Caco-2 (cell line): ENCODE data around the gene THSD8. TPM values are rescaled to one million over a fixed set of nuclear protein-coding genes. Genes with fewer than 3 reads are reported as not detected.
A peak's percentile ranks its signal among the peaks of the same experiment; 100 is the strongest.

Source experiments
- BruUV-seq: library from RNA; stranded (reverse); fragments of 400-500 nt; replicated peaks from 2 replicates; lab custom pipeline; 2021; lab: Mats Ljungman, UMichigan
- CTCF ChIA-PET: fragments of 300-600 bp; sonication (Branson Sonifier 250); formaldehyde crosslinking; loops from one replicate; lab custom pipeline; 2022; ENCODE audit warnings: antibody characterized with exemption; lab: Charles Lee
- POLR2A ChIA-PET: fragments of 300-600 bp; sonication (Branson Sonifier 250); formaldehyde crosslinking; loops from one replicate; lab custom pipeline; 2022; ENCODE audit warnings: antibody characterized with exemption; lab: Charles Lee
- DNase-seq, 2 experiments: peaks; one replicate each; pipeline versions ENCODE4 v3.0.0 to v3.0.0-alpha.2; 2020 to 2022
- H3K27me3 ChIP-seq: replicated peaks from 2 replicates; pipeline ENCODE4 v1.6.0; 2011; ENCODE audit warnings: low read length; ENCODE audit not compliant: control insufficient read depth, insufficient read depth
- H3K36me3 ChIP-seq: 2 replicates; pipeline ENCODE4 v1.5.1; 2011; ENCODE audit warnings: low read length; ENCODE audit not compliant: control insufficient read depth, insufficient read depth
- H3K4me1 ChIP-seq: fragments of 250-450 bp; sonication (Bioruptor Pico); 2 replicates; pipeline ENCODE4 v1.5.1; 2020; ENCODE audit warnings: mild to moderate bottlenecking
- H3K4me3 ChIP-seq: 2 replicates; pipeline ENCODE4 v1.5.1; 2011; ENCODE audit warnings: low read depth, mild to moderate bottlenecking, control low read depth, low read length
- H3K9me3 ChIP-seq: fragments of 250-450 bp; sonication (Bioruptor Pico); 2 replicates; pipeline ENCODE4 v1.5.1; 2020; ENCODE audit warnings: mild to moderate bottlenecking, moderate library complexity
- H3K27ac Mint-ChIP-seq: one replicate; pipeline ENCODE4 v1.8.0; 2022; ENCODE audit warnings: mixed read lengths; ENCODE audit not compliant: unreplicated experiment
- H3K27me3 Mint-ChIP-seq: one replicate; pipeline ENCODE4 v1.8.0; 2022; ENCODE audit warnings: mixed read lengths; ENCODE audit not compliant: insufficient read depth, unreplicated experiment
- H3K36me3 Mint-ChIP-seq: one replicate; pipeline ENCODE4 v1.8.0; 2022; ENCODE audit warnings: mild to moderate bottlenecking, mixed read lengths; ENCODE audit not compliant: insufficient read depth, unreplicated experiment
- H3K4me1 Mint-ChIP-seq: one replicate; pipeline ENCODE4 v1.8.0; 2022; ENCODE audit warnings: low read depth, mixed read lengths; ENCODE audit not compliant: unreplicated experiment
- H3K4me3 Mint-ChIP-seq: one replicate; pipeline ENCODE4 v1.8.0; 2022; ENCODE audit warnings: mild to moderate bottlenecking, moderate library complexity, mixed read lengths; ENCODE audit not compliant: unreplicated experiment
- H3K9me3 Mint-ChIP-seq: one replicate; pipeline ENCODE4 v1.8.0; 2022; ENCODE audit warnings: mixed read lengths; ENCODE audit not compliant: unreplicated experiment
- intact Hi-C: fragments of 100-400 bp; cut with micrococcal nuclease; formaldehyde crosslinking; loops from one replicate; pipeline ENCODE4 v1.10.0; 2022; ENCODE audit not compliant: unreplicated experiment
- total RNA-seq: library from RNA; stranded (reverse); gene quantifications from 2 replicates; pipeline ENCODE4 v1.2.3, GENCODE V29; 2022
- TF ChIP-seq, protein P1 (sequence below), 2 experiments: fragments of 200-600 bp in 1 of 2; IDR thresholded peaks; 1 replicate in 1 of 2; 2 replicates in 1 of 2; pipeline versions ENCODE4 v1.5.1 to v1.8.0; 2011 to 2022; ENCODE audit warnings: antibody characterized with exemption in 1 of 2, control low read depth in 1 of 2, inconsistent platforms in 1 of 2, low read depth in 1 of 2, low read length in 1 of 2, mild to moderate bottlenecking in 1 of 2, moderate library complexity in 1 of 2; ENCODE audit not compliant: insufficient read depth in 1 of 2, severe bottlenecking in 1 of 2, unreplicated experiment in 1 of 2

The THSD8 gene
- total RNA-seq, 1 experiment from 2014 or later, result 25.9 TPM

DNA sequence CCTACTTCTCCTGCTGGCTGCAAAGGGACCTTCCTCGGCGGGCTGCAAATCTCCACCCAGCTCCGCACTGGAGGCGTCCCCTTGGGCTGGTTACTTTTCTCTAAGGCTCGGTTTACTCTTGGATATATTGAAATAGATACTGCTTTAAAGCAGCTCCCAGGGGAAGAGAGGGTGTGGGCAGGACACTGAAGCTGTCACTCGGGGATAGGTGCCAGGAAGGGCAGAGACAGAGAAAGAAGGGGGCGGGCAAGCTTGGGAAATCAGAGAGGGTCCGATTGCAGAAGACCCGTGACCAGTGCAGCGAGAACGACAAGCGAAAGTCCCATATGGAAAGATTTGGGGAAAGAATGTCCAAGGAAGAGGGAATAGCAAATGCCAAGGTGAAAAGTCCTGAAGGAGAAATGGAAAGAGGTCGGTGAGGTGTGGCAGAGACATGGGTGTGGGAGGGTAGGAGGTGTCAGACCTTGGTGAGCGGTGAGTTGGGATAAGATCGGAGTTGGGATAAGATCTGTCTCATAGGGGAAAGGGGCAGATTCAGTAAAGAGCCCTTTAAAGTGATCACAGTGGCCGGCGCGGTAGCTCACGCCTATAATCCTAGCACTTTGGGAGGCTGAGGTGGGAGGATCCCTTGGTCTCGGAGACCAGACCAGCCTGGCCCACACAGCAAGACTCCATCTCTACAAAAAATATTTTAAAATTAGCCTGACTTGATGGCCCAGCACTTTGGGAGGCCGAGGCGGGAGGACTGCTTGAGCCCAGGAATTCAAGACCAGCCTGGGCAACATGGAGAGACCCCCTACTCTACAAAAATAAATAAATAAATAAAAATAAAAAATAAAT lies 618 bp downstream of the THSD8 start:
- Histone ChIP-seq H3K36me3 (no peaks in the 10 kb centered on the region; the same call in none of the 2 replicates), H3K4me1 (peaks cover 8% of the 10 kb centered on the region; the same call in 1 of the 2 replicates), H3K4me3 (peak overlapping the region; percentile 83), H3K27me3 (no peaks in the 10 kb centered on the region), H3K9me3 (no peaks in the 10 kb centered on the region)
- Mint-ChIP-seq H3K27me3 (no peaks in the 10 kb centered on the region), H3K9me3 (no peaks in the 10 kb centered on the region), H3K4me1 (peaks cover 7% of the 10 kb centered on the region), H3K36me3 (peaks cover 24% of the 10 kb centered on the region), H3K27ac (no peak overlapping the region), H3K4me3 (peak overlapping the region; percentile 87)
- no TSS peak for BruUV-seq
- no peak for DNase-seq
- TF ChIP-seq, protein P1, sequence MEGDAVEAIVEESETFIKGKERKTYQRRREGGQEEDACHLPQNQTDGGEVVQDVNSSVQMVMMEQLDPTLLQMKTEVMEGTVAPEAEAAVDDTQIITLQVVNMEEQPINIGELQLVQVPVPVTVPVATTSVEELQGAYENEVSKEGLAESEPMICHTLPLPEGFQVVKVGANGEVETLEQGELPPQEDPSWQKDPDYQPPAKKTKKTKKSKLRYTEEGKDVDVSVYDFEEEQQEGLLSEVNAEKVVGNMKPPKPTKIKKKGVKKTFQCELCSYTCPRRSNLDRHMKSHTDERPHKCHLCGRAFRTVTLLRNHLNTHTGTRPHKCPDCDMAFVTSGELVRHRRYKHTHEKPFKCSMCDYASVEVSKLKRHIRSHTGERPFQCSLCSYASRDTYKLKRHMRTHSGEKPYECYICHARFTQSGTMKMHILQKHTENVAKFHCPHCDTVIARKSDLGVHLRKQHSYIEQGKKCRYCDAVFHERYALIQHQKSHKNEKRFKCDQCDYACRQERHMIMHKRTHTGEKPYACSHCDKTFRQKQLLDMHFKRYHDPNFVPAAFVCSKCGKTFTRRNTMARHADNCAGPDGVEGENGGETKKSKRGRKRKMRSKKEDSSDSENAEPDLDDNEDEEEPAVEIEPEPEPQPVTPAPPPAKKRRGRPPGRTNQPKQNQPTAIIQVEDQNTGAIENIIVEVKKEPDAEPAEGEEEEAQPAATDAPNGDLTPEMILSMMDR (IDR thresholded peaks at IDR 0.05; ENCODE audit: insufficient read depth in 1 of 2, low read depth in 1 of 2, low read length in 1 of 2, severe bottlenecking in 1 of 2, unreplicated experiment in 1 of 2), result no peak
- CTCF ChIA-PET, result interaction anchor here (0.5 to 0.9 kb wide), 2 partner anchors 44 to 45 kb away, joined by 3 to 5 read pairs; no protein-coding TSS in a partner anchor
- POLR2A ChIA-PET, result interaction anchor here (0.6 to 1.3 kb wide), 2 partner anchors 9 to 85 kb away, joined by 3 to 10 read pairs; no protein-coding TSS in a partner anchor
- intact Hi-C loops, result loop anchor here (5.0 kb wide), 1 partner anchor 35 kb away; the partner anchor contains the start of gene MAST1

DNA sequence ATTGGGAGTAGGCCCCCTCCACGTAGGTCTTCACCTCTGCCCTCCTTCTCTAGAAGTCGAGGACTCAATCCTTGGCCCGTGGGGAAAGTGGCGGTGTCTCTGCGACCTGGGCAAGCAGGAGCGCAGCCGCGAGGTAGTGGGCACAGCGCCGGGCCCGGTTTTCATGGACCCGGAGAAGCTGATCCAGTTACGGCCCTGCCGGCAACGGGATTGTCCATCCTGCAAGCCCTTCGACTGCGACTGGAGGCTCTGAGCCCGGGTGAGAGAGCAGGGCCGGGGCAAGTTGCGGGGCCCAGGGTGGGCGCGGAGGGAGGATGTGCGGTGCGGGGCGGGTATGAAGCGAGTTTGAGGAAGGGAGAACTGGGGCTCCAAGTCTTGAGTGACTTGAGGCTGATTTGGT lies 2.2 kb downstream of the THSD8 start:
- peaks cover 8% of the 10 kb centered on the region; the same call in 1 of the 2 replicates for H3K4me1 ChIP-seq

More for the DNA sequence above, 2.2 kb downstream of the THSD8 start:
- H3K9me3 Mint-ChIP-seq, result no peaks in the 10 kb centered on the region
- ChIA-PET CTCF (no interaction called here), POLR2A (interaction anchor here (0.8 kb wide), 1 partner anchor 11 kb away, joined by 3 read pairs; no protein-coding TSS in a partner anchor)
- Histone ChIP-seq H3K9me3 (no peaks in the 10 kb centered on the region), H3K27me3 (no peaks in the 10 kb centered on the region), H3K4me3 (no peak overlapping the region), H3K36me3 (no peaks in the 10 kb centered on the region; the same call in none of the 2 replicates)
- no peak overlapping the region for H3K4me3 Mint-ChIP-seq
- H3K36me3 Mint-ChIP-seq, result peaks cover 18% of the 10 kb centered on the region
- no peak for DNase-seq
- no peak overlapping the region for H3K27ac Mint-ChIP-seq
- BruUV-seq, result no TSS peak
- H3K4me1 Mint-ChIP-seq, result peaks cover 7% of the 10 kb centered on the region
- no peaks in the 10 kb centered on the region for H3K27me3 Mint-ChIP-seq
- intact Hi-C loops, result loop anchor here (5.0 kb wide), 1 partner anchor 33 kb away; the partner anchor contains the start of gene MAST1
- TF ChIP-seq, protein P1 (IDR thresholded peaks at IDR 0.05; ENCODE audit: insufficient read depth in 1 of 2, low read depth in 1 of 2, low read length in 1 of 2, severe bottlenecking in 1 of 2, unreplicated experiment in 1 of 2), result no peak
